OCI-LY1 (cell line): Measurements from ENCODE around the gene HLA-DQA2.

Experiments
- H2AFZ ChIP-seq: fragments of 200-600 bp; sonication (generic), shearing (Covaris generic); 2 replicates; pipeline ENCODE4 v1.6.0; 2014; ENCODE audit warnings: antibody characterized with exemption, mild to moderate bottlenecking, low read length
- H3F3A ChIP-seq: fragments of 200-600 bp; sonication (generic), shearing (Covaris generic); 2 replicates; pipeline ENCODE4 v1.6.0; 2014; ENCODE audit warnings: mild to moderate bottlenecking, antibody characterized with exemption, low read length, moderate library complexity; ENCODE audit not compliant: insufficient read depth
- H3K27ac ChIP-seq: fragments of 200-600 bp; sonication (generic); 2 replicates; pipeline ENCODE4 v1.5.1; 2014; ENCODE audit warnings: low read length, mixed run types, mild to moderate bottlenecking, low read depth; ENCODE audit not compliant: poor library complexity, severe bottlenecking
- H3K27me3 ChIP-seq: fragments of 200-600 bp; sonication (generic); 2 replicates; pipeline ENCODE4 v1.6.0; 2014; ENCODE audit warnings: antibody characterized with exemption, mild to moderate bottlenecking, low read length, moderate library complexity; ENCODE audit not compliant: insufficient read depth
- H3K36me3 ChIP-seq: fragments of 200-600 bp; sonication (generic); 2 replicates; pipeline ENCODE4 v1.6.1; 2014; ENCODE audit warnings: mild to moderate bottlenecking, antibody characterized with exemption, low read length, moderate library complexity, mixed read lengths; ENCODE audit not compliant: insufficient read depth
- H3K4me1 ChIP-seq: fragments of 200-600 bp; sonication (generic); 2 replicates; pipeline ENCODE4 v1.5.1; 2014; ENCODE audit warnings: mild to moderate bottlenecking, low read length, moderate library complexity; ENCODE audit not compliant: insufficient read depth, severe bottlenecking
- H3K4me2 ChIP-seq: fragments of 200-600 bp; sonication (generic), shearing (Covaris generic); 2 replicates; pipeline ENCODE4 v1.6.1; 2014; ENCODE audit warnings: low read length
- H3K4me3 ChIP-seq: fragments of 200-600 bp; sonication (generic); 2 replicates; pipeline ENCODE4 v1.5.1; 2014; ENCODE audit warnings: low read length, low read depth, mild to moderate bottlenecking, mixed read lengths; ENCODE audit not compliant: poor library complexity, severe bottlenecking
- H3K79me2 ChIP-seq: fragments of 200-600 bp; shearing (Covaris generic); 2 replicates; pipeline ENCODE4 v1.6.1; 2016; ENCODE audit warnings: mixed run types, low read length, mixed read lengths; ENCODE audit not compliant: insufficient read depth
- H3K9ac ChIP-seq: fragments of 200-600 bp; sonication (generic), shearing (Covaris generic); 2 replicates; pipeline ENCODE4 v1.6.1; 2014; ENCODE audit warnings: mild to moderate bottlenecking, low read length, mixed read lengths
- H3K9me2 ChIP-seq: fragments of 200-600 bp; sonication (generic), shearing (Covaris generic); 2 replicates; pipeline ENCODE4 v1.6.1; 2014; ENCODE audit warnings: low read depth, mild to moderate bottlenecking, low read length, mixed read lengths
- H3K9me3 ChIP-seq: fragments of 200-600 bp; shearing (Covaris generic); 2 replicates; pipeline ENCODE4 v1.6.1; 2014; ENCODE audit warnings: low read length, mixed read lengths
- H4K20me1 ChIP-seq: fragments of 200-600 bp; sonication (generic), shearing (Covaris generic); 2 replicates; pipeline ENCODE4 v1.6.0; 2016; ENCODE audit warnings: mild to moderate bottlenecking, low read length; ENCODE audit not compliant: insufficient read depth
- EZH2 ChIP-seq: fragments of 200-600 bp; sonication (generic), shearing (Covaris generic); IDR thresholded peaks from 2 replicates; pipeline ENCODE4 v1.8.0; 2017; ENCODE audit warnings: borderline replicate concordance, mixed run types, mild to moderate bottlenecking, antibody characterized with exemption, low read length, moderate library complexity, mixed read lengths
- TF ChIP-seq, protein P1 (sequence below): fragments of 200-600 bp; sonication (generic), shearing (Covaris generic); IDR thresholded peaks from 2 replicates; pipeline ENCODE4 v1.5.1; 2017; ENCODE audit warnings: mild to moderate bottlenecking, antibody characterized with exemption, low read length, moderate library complexity, mixed read lengths

The HLA-DQA2 gene

DNA sequence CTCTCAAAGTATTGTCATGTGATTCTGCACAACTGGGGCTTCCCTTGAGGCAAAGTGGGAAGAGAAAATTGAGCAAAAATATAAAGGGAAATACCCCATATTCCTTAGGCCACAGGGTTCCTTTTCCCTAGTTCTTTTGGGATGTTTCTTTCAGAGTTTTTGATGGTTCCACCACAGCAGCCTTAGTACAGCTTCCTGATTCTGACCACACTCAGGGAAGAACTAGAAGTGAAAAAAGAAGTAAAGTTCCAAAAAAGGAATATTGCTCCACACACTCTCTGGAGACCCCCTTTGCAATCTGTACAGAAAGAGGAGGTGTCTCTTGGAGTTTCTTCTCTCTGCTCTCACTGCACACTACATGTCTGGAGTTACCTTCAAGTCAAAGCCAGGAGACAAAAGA lies 27.9 kb upstream of the HLA-DQA2 start:
- Histone ChIP-seq H3K36me3 (no peaks in the 10 kb centered on the region), H3K4me3 (no peak overlapping the region), H3K4me2 (no peak overlapping the region), H4K20me1 (no peaks in the 10 kb centered on the region), H3K79me2 (no peaks in the 10 kb centered on the region), H3K4me1 (no peaks in the 10 kb centered on the region), H3K27ac (no peak overlapping the region), H2AFZ (no peak overlapping the region), H3K27me3 (no peaks in the 10 kb centered on the region), H3K9ac (no peak overlapping the region), H3K9me3 (no peaks in the 10 kb centered on the region), H3K9me2 (no peaks in the 10 kb centered on the region), H3F3A (no peaks in the 10 kb centered on the region)
- TF ChIP-seq EZH2, result no peak
- TF ChIP-seq, protein P1, sequence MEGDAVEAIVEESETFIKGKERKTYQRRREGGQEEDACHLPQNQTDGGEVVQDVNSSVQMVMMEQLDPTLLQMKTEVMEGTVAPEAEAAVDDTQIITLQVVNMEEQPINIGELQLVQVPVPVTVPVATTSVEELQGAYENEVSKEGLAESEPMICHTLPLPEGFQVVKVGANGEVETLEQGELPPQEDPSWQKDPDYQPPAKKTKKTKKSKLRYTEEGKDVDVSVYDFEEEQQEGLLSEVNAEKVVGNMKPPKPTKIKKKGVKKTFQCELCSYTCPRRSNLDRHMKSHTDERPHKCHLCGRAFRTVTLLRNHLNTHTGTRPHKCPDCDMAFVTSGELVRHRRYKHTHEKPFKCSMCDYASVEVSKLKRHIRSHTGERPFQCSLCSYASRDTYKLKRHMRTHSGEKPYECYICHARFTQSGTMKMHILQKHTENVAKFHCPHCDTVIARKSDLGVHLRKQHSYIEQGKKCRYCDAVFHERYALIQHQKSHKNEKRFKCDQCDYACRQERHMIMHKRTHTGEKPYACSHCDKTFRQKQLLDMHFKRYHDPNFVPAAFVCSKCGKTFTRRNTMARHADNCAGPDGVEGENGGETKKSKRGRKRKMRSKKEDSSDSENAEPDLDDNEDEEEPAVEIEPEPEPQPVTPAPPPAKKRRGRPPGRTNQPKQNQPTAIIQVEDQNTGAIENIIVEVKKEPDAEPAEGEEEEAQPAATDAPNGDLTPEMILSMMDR, result no peak

- no peaks in the 10 kb centered on the region for H3F3A ChIP-seq
- H3K27me3 ChIP-seq, result no peaks in the 10 kb centered on the region
- no peak overlapping the region for H3K4me3 ChIP-seq
- no peaks in the 10 kb centered on the region for H4K20me1 ChIP-seq
- H3K4me2 ChIP-seq, result no peak overlapping the region
- no peak overlapping the region for H3K27ac ChIP-seq
- H3K79me2 ChIP-seq, result no peaks in the 10 kb centered on the region
- no peak overlapping the region for H3K9ac ChIP-seq
- H3K9me2 ChIP-seq, result no peaks in the 10 kb centered on the region
- H2AFZ ChIP-seq, result no peak overlapping the region
- TF ChIP-seq, protein P1, result no peak; the same call in 1 of the 2 replicates
- no peak for TF ChIP-seq EZH2
- no peaks in the 10 kb centered on the region for H3K4me1 ChIP-seq
- H3K36me3 ChIP-seq, result no peaks in the 10 kb centered on the region
- no peaks in the 10 kb centered on the region for H3K9me3 ChIP-seq
These were observed 24.8 kb upstream of the HLA-DQA2 start for GRCh38 chr6:32716396-32716795.

GRCh38 chr6:32718879-32719278 lies 22.3 kb upstream of the HLA-DQA2 start:
- Histone ChIP-seq H3F3A (no peaks in the 10 kb centered on the region), H3K36me3 (no peaks in the 10 kb centered on the region), H3K27me3 (no peaks in the 10 kb centered on the region), H3K9me2 (no peaks in the 10 kb centered on the region), H3K4me3 (no peak overlapping the region), H3K79me2 (no peaks in the 10 kb centered on the region), H2AFZ (no peak overlapping the region), H3K9me3 (no peaks in the 10 kb centered on the region), H3K27ac (no peak overlapping the region), H3K9ac (no peak overlapping the region), H3K4me1 (no peaks in the 10 kb centered on the region), H4K20me1 (no peaks in the 10 kb centered on the region), H3K4me2 (no peak overlapping the region)
- TF ChIP-seq EZH2, result no peak
- TF ChIP-seq, protein P1, result no peak
